GM19395 (cell line): Measurements from ENCODE around the gene DDR1.

ENCODE experiments used
- ATAC-seq: cut with Tn5 transposase; IDR thresholded peaks from one replicate; pipeline ENCODE4 v1.9.1; 2021; ENCODE audit warnings: mild to moderate bottlenecking, moderate library complexity; ENCODE audit not compliant: unreplicated experiment

DDR1 gene

DNA sequence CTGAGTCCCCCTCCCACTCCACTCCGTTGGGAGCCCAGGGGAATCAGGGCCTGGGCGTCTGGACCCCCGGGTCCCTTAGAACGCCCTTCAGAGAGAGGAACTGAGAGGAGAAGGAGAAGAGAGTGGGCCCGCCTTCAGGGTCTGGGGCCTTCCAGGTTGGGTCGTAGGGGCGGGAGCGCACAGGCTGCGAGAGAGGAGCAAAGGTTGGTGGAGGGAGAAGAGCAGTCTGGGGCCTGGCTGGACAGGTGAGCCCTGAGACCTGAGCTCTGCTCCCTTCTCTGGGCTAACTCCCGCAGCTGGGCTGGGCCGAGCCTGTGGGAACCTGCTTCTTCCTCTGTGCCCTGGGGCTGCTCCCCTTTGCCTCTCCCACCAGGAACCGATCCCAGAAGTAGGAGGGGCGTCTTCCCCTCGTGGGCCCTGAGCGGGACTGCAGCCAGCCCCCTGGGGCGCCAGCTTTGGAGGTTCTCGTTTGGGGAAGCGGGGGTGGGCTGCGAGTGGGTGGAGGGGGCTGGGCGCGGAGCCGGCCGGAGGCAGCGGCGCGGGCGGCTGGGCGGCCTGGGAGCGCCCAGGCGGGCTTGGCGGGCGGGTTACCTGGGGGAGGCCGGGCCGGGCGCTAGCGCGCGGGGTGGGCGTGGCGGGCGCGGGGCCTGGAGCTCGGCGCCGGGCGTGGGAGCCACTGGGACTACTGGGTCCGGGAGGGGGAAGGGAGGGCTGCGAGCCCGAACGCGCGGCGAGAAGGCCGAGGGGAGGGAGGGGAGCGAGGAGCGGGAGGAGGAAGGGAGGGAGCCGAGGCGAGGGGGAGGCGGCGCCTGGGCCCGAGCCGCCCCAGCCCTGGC, at the start of gene DDR1:
Gene DDR1 (plus strand): TSS at position 835 of the 836 bp plus-strand sequence. CDS start 4,211 bp downstream, outside the sequence.
- ATAC-seq = no peak

DNA sequence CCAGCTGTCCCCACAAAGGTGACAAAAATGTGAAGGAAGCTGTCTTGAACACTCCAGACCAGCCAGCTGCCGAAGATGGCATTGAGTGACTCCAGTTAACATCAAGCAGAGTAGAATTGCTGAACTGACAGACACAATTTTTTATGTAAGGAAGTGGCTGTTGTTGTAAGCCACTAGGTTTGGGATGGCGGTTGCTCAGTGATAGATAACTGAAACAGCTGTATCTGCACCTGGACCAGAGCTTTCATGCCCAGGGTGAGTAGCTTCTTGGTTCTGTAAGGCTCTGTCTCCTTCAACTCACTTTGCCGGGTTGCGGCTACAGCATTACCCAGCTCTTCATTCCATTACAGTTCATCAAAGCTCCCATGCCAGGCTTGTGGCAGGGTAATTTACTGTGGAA, 49.7 kb upstream of the DDR1 start:
- no peak for ATAC-seq

DNA sequence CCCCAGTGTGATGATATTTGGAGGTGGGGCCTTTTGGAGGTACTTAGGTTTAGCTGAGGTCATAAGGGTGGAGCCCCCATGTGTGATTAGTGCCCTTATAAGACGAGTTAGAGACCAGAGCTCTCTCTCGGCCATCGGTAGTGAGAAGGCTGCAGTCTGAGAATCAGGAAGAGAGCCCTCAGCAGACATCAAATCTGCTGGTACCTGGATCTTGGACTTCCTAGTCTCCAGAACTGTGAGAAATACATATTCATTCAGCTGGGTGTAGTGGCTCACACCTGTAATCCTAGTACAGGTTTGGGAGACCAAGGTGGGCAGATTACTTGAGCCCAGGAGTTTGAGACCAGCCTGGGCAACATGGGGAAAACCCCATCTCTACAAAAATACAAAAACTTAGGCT, 48.7 kb upstream of the DDR1 start:
- no peak for ATAC-seq

GRCh38 chr6:30836431-30836866, 47.9 kb upstream of the DDR1 start:
- ATAC-seq = no peak

GRCh38 chr6:30836957-30837356, 47.4 kb upstream of the DDR1 start:
- ATAC-seq = no peak

DNA sequence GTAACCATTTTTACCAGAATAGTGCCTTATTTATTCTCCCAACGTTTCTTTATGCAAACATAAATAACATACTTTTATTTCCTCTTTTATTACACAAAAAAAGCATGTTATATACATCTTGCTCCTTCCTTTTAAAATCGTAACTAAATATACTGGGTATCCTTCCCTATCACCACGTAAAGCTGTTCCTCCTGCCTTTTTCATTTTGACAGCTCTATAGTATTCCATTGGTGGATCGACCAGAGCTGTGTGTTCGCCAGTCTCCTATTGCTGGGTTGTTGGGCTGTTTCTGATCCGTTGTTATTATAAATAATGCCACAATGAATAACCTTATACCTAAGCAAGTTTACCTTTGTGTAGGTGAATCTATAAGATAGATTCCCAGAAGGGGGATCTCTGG, 46.9 kb upstream of the DDR1 start:
- no peak for ATAC-seq

GRCh38 chr6:30837870-30838269, 46.4 kb upstream of the DDR1 start:
- ATAC-seq = no peak

DNA sequence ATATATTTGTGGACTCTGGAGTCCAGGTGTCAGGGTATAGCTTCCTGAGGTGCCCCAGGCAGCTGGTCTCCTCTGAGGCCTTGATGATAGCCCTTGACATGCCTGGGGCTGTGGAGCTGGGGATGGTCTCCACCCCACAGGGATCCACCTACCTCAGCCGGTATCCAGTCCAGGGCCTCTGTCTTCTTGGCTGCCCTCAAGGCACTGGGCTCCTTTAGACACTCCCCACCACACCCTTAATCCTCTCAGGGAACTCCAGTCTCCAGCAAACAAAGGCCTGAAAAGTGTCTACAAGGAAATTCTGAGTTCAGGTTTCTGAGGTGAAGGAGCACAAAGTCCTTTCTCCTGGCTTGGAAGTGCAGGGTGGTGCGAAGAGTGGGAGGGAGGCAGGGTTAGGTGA, 44.6 kb upstream of the DDR1 start:
- no peak for ATAC-seq

- no peak for ATAC-seq
Observed at GRCh38 chr6:30840084-30840934, 44.0 kb upstream of the DDR1 start.

GRCh38 chr6:30840935-30841643, 43.2 kb upstream of the DDR1 start:
- no peak for ATAC-seq

DNA sequence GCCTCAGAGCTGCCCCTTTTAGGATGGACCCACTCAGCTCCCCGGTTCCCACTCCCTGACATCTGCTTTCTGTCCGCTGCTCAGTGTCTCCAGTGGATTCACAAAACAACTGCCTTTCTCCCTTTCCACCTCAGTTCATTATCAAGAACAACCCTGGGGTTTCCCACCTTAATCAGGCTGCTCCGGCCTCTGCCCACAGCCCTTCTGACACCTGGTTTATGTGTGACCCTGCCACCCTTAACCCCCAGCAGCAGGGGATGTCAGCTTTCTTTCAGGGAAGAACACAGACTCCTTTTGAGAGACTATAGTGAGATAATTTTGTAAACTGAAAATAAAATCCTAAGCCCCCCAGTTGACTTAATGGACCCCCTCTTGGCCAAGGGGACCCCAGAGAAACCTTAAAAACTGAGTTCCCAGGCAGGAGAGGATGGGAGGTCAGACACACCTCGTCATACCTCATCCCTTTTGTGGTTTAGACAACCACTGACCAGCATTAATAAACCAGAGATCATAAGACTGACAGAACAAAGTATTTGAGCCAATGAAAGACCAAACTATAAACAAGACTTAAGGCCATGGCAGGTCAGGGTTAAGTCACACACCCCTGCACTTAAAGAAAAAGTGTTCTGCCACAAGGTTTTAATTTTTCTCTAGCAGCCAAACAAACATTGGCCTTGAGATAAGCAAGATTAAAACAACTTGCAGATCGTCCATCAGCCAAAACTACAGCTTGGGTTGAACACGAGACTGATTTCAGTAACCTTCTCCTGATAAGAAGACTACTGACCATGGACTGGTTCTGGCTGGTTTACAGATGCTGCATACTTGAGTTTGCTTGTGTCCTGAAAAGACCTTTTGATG, 42.4 kb upstream of the DDR1 start:
- no peak for ATAC-seq

- ATAC-seq = no peak
Observed at GRCh38 chr6:30842754-30843610, 41.3 kb upstream of the DDR1 start.

DNA sequence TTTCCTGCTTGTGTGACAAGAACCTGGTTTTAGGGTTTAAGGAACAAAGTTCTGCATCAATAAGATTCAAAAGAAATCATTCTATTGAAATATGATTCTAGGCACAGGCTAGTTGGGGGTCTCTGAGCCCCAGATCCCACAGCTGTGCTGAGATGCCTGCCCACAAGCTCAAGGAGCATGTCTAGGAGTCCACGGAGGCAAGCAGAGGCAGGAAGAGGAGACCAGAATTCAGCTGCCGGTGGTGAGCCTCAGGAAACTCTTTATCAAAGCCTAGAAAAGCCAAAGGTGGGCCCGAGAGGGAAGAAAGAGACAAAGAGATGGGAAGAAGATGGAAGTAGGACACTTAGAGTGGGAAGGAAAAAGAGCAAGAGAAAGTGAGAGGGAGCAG, 40.7 kb upstream of the DDR1 start:
- no peak for ATAC-seq

DNA sequence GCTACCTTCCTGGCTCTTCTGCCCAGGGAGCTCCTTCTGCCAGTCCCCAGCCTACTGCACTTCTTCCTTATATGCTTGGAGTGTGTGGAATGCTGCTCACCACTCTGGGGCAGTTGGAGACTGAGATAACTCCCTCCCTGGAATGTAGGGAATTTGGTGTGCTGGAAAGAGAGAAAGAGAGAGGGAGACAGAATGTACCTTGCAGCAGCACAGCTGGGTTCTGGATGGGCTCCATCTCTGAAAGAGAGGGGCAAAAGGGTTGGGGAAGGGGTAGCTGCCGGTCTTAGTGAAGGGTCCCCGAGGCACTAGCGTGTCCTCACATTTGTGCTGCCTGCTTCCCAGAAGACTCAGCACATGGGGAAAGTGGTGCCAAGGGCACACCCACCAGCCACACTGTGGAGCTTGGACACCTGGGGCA, 40.2 kb upstream of the DDR1 start:
- ATAC-seq = no peak

- no peak for ATAC-seq
Observed at GRCh38 chr6:30845183-30845582, 39.1 kb upstream of the DDR1 start.

DNA sequence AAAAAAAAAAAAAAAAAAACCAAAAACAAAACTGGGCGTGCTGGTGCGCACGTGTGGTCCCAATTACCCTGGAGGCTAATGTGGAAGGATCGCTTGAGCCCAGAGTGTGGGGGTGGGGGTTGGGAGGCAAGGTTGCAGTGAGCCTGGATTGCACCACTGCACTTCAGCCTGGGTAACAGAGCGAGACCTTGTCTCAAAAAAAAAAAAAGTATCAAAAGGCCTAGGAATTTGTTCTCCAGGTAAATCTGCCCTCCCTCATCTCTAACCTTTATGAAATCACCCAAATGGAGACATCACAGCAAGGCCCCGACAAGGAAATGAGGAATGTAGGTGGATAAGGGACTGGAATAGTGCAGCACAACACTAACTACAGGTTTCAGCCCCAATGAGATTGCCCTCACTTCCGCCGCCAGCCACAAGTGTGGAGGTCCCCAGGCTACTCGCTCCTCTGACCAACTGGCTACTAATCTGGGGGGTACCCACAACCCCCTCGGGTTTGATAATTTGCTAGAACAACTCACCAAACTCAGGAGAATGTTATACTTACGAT, 36.8 kb upstream of the DDR1 start:
- no peak for ATAC-seq

- ATAC-seq = no peak
Observed at GRCh38 chr6:30847971-30848436, 36.3 kb upstream of the DDR1 start.

DNA sequence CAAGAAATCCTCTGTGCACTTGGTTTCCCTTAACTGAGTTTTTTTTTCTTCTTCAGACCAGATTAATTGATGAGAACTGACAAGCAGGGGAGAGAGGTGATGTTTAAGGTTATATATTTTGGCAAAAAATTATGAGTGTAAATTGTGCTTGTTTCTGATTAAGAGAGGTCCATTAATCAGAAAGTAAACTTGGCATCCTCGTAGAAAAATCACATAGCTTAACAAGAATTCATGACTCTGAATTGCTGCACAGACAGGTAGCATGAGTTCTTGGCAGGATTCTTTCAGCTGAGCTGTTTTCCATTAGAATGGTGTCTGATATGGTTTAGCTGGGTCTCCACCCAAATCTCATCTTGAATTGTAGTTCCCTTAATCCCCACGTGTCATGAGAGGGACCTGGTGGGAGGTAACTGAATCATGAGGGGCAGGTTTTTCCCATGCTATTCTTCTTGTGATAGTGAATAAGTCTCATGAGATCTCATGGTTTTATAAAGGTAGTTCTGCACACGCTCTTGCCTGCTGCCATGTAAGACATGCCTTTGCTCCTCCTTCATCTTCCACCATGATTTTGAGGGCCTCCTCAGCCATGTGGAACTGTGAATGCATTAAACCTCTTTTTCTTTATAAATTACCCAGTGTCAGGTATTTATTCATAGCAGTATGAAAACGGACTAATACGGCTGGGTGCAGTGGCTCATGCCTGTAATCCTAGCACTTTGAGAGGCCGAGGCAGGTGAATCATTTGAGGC, 34.2 kb upstream of the DDR1 start:
- no peak for ATAC-seq
